GM21737 (cell line): ENCODE measurements around the gene RNASE11.
"Not testable (repeated sequence)": the region's sequence is repeated elsewhere in the genome, so short reads cannot be mapped to it uniquely, and the experiment has no call there.

Experiments used
- ATAC-seq: cut with Tn5 transposase; IDR thresholded peaks from one replicate; pipeline ENCODE4 v1.9.1; 2021; ENCODE audit warnings: mild to moderate bottlenecking, moderate library complexity; ENCODE audit not compliant: unreplicated experiment

Gene RNASE11

DNA sequence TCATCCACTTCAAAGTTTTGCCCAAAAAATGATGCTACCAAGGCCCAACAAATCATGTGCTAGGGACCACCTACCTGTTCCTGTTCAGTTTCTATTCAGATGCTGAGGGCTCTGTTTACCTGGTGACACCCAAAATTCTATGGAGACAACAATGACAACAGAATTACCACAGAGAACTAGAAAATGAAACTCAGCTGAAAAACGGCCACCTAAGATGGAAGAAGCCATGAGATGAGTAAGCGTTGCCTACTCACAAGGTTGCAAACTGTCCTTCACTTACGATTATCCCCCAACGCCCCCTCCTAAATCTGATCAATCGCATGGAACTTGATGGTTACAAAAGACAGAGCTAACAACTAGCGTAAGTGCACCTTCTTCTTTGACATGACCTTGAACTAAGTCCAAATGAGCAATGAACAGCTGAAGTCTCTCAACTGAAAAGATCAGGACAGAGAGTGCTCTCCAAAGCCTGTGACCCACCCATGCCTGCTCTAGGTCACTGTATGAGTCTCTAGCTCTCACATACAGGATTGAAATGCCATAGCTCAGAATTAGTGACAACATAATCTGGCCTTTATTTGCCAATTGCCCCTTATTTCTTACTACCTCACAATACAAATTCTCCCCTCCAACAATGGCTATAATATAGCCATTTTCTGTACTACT lies at the start of gene RNASE11:
RNASE11 (minus strand) TSS at position 513 of the 666 bp plus-strand sequence.
- no peak for ATAC-seq

DNA sequence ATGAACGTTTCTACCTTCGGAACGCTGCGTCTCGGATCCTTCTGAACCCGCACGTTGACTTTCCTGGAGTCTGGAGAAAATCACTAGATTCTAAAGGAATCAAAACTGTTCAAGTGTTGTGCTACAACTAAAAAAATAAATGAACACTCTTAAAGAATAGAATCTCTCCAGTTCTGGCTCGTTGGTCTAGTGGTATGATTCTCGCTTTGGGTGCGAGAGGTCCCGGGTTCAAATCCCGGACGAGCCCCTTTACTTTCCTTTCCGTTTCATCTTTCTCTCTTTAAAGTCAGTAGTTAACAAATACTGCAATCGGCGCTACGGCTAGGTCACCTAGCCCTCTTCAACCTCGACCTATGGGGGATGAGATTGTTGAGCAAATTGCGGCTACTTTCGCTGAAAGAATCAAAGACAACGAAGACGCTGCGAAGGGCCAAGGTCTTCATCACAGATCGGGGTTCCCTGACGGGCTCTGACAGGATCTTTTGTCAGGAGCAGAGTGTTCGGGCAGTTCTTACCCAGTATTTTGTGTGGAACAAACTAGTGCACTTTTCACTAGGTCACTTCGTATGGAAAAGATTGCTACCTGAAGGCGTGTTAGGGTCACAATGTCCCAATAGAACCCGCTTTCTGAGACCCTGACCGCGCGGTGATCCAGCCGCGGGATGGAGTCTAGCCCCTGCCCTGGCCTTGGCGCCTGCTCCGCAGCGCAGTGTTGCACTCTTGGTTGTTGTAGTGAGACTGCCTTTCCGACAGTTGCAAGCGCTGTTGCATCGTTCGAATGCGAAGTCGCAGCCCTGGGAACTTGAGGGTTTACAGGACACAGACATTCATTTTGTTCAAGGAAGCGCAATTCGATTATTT lies 45.3 kb upstream of the RNASE11 start:
- no peak for ATAC-seq

DNA sequence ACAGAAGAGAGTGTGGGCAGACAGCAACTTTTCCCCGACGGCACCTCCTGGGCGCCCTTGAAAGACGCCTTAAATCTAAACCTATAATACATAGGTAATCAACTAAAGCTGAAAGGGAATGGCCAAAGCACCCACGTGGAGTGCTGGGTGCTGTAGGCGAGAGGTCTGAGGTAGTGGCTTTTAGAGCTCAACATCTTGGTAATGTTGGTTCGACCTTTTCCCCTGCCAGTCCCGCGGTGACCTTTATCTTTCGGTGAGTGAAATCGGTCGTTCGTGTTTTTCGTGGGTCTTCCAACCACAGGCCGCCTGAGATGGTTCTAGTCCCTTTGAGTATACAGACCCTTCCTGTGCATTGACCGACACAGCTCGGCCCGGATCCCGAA lies 44.6 kb upstream of the RNASE11 start:
- ATAC-seq, result no peak

DNA sequence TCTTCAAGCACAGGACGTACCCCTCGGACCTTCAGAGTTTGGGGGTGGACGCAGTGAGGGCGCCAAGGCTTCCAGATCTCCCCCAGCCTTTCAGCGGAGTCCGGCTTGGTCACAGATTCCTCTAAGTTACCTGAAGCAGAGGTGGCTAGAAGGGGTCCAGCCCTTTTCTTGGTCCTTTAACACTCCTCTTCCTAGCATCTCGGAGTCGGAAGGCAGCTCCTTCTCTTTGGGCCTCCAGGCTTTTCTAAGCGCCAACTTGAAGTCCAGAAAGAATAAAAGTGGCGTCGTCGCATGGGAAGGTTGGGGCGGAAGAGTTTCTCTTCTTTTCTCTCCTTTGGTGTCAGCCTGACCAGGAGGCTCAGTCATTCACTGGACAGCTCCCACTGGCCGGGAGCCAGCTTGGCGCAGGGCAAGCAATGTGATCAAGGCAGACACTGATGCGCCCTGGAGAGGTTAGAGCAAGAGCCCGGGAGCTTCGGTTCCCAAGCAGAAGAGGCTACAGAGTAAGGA lies 44.1 kb upstream of the RNASE11 start:
- no peak for ATAC-seq

DNA sequence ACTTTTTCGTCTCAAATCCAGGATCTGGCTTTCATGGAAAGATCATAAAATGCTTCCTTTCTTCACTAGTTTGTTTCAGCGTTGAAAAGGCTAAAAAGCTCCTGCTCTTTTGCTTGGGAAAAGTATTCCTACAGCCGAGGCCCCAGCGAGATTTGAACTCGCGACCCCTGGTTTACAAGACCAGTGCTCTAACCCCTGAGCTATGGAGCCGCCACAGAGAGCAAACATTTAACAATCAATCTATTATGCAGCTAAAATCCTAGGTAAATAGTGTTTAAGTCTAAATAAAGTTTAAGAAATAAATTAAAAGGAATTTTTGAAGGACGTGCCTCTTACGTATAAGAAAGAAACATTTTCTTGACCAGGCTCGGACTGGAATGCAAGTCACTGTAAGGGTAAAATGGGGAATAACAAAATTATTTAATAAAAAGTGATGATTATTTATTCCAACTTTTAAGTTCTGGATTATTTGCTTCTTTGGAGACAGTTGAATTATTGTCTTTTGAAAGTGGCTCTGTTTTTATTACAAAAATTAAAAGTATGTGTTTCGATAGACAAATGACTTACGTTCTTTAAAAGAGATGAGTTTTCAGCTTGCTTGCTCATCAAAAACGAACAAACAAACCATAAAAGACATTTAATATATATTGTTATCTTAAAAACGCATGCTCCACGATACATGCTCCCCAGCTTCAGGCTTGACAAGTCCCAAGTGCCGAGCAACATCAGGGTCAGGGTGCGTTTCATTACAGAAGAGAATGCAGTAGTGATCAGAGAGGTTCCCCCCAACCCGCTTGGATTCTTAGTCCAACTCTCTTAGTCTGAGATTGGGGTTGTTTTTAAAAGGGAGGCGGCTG lies 43.5 kb upstream of the RNASE11 start:
- no peak for ATAC-seq

DNA sequence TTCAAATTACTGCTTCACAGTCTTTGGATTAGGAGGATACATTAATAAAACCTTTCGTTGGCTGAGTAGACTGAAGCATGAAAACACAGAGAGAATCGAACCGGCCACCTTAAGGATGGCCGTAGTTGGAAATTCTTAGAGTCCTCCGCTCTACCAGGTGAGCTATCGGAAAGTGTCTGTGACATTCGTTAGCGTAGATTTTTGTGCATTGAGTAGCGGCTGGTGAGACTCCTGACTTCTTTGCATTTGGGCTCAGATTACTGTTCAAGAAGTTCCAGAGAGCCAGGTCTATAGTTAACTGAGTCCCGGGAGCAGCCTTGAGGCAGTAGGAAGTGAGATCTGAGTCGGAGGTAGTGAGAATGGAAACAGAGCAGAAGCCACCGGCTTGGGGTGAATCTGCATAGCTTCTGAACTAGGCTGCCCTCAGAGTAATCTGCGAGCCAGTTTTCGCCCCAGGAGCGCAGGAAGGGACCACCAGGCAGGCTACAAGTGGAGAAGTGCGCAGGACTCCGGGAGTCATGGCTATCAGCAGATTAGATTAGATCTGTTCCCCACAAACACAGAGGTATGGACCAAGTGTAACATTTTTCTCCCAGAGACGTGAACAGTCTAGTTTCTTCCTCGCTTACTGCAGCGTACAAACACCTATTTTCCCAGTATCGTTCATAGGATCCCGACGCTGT lies 42.7 kb upstream of the RNASE11 start:
- no peak for ATAC-seq

DNA sequence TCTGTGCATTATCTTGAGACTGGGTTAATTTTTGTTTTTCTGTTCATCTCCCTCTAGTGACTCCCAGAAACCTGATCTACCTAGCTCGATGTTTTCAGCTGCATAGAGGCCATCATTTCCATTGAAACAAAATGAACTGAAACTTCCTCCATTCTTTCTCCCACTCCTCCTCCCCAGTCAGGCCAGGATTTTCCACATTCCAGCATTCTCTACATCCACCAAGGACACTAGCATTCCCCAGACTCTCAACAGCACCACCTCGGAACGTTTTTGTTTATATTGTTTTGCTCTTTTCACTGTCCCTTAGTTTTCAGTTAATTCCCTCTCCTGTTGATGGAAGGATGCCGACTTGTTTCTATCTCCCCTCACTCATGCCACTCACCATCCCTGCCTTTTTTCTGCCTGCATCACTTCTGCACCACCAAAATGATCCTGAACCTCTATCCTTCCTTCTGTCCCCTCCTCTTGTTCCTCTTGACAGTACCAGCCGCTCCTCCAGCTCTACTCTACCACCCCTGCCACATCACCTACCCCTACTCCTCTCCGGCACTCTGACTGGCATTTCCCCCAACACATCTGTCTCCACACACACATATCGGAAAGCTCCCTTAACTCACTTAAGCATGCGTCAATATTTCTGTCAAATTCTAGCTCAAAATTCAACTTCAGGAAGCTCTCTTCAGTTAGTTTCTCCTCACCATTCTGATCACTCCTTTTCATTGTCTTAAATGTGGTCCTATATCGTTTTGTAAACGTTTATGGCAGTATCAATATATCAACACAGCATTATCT lies 40.5 kb upstream of the RNASE11 start:
- ATAC-seq, result no peak

DNA sequence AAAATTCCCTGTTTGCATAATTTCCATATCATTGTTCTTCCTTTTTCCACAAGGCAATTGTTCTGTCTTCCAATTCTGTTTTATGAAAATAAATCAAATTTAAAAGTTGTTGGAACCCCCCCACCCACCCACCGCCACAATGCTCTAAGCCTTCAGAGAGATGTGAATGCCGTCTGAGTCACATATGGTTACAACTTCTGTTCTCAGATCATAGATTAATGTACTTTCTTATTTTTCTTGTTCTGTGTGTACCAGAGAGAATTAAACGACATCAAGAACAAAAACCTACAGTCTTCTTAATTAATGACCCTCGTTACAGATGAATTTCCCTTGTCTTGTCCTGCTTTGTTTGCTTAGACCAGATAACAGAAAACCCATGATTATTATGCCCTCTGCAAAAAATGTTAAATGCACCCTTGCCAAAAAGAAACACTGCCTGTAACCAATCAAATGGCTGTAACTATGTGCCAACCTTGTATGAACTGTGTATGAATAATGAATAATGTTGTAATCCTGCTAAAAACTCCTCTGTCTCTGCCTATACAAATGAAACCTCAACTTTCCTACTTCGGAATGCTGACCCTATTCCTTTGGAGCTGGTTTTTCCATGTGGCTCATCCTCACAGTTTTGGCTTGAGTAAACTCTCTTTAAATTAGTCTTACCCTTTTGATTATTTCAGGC lies 39.7 kb upstream of the RNASE11 start:
- ATAC-seq, result no peak

DNA sequence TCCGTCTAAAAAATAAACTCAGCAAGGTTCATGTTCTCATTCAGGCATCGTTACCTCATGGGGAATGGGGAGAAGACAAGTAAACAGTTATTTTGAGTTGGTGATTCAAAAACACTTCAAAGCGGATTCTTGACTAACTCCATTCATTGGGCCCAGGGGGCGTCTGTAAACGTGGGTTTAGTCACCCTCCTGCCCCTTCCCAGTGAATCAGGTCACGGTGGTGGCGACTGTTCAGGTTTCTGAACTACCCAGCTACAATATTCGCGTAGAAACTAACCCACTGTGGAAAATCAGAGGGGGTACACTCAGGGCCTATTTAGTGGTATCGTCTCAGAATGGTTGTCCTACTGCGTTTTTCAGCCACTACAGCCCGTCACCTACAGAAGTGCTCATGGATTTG lies 38.5 kb upstream of the RNASE11 start:
- ATAC-seq, result no peak

DNA sequence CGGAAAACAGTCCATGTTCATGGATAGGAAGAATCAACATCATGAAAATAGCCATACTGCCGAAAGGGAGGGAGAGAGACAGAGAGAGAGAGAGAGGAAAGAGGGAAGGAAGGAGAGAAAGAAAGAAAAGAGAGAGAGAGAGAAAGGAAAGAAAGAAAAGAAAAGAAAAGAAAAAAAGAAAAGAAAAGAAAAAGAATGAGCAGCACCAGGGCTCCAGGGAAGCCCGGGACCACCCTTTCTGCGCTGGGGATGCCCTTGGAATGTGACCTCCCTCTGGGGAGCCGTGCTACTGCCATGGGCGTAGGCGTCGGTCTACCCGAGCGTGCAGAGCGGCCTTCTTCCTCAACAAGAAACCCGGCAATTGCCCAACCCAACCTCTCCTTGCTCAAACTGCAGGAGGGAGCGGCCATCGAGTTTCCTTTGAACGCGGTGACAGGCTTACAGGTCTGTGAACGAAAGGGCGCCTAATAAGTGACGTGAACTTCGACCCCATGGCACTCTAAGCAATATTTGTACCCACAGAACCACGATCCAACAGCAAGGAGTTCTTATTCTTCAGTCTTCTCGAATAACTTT lies 36.8 kb upstream of the RNASE11 start:
- no peak for ATAC-seq

DNA sequence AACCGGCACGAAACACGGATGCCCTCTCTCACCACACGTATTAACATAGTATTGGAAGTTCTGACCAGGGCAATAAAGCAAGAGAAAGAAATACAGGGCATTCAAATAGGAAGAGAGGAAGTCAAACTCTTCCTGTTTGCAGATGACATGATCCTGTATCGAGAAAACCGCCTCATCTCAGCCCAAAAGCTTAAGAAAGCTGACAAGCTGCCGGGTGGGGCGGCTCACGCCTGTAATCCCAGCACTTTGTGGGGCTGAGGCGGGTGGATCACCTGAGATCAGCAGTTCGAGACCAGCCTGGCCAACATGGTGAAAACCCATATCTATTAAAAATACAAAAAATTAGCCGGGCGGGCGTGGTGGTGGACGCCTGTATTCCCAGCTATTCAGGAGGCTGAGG lies 36.0 kb upstream of the RNASE11 start:
- ATAC-seq, result no peak

DNA sequence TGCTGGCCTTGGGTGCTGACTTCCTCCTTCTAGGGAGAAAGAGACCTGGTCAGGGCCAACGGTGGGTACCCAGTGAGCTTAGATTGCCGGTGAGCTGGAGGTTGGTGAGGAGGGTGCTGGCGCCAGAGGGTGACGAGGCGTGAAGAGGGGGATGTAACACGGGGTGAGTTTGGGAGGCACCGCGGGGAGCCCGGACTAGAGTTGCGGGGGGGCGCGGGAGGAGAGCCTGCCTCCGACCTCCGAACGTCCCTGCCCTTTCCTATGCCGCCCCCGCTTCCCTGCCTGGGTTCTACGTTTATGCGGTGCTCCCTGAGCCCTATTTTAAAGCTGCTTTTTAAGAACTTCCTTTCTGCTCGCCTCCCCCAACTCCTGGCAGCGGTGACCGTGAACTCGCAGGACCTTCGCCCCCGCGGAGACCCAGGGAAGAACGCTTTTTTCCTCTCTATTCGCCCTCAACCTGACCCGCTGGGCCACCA lies 35.1 kb upstream of the RNASE11 start:
- ATAC-seq, result no peak

DNA sequence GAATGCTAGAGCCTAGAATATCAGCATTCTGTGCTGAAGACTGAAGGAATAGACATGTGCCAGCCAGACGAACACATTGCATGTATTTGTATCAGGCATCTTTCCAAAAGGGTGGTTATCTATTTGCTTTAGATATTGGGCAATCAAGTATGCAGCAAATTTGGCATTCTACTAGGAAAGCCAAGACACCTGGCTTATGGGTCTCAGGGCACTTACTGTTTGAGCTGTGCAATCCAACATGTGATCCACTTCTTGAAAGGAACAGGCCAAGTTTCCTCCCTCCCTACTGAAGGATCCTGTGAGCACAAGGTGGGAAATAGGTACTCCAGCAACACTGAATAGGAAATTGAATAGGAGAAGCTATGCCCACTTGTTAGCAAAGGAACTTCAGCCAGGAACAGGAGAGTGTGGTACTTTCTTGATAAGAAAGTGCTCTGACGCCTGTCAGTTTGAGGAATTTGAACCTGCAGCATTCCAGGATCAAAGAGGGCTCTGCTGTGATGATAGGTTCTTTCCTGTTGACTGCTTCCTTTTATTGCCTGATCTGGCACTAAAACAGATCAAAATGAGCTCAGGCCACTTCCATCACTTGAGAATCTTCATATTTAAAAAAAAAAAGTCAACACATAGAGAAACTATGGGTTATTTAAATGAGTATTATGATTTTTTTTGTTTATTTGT lies 33.1 kb upstream of the RNASE11 start:
- no peak for ATAC-seq

DNA sequence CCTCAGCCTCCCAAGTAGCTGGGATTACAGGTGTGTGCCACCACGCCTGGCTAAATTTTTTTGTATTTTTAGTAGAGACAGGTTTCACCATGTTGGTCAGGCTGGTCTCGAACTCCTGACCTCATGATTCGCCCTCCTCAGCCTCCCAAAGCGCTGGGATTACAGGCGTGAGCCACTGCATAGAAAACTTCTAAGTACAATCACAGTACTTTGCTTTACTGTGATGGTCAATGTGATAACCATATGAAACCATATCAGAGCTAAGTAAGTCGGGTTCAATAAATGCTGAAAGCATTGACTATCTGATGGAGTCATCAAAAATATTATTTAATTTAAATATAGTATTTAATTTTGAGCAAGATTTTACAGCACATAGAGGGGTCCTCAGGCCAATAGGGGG lies 31.9 kb upstream of the RNASE11 start:
- ATAC-seq, result not testable (repeated sequence)

DNA sequence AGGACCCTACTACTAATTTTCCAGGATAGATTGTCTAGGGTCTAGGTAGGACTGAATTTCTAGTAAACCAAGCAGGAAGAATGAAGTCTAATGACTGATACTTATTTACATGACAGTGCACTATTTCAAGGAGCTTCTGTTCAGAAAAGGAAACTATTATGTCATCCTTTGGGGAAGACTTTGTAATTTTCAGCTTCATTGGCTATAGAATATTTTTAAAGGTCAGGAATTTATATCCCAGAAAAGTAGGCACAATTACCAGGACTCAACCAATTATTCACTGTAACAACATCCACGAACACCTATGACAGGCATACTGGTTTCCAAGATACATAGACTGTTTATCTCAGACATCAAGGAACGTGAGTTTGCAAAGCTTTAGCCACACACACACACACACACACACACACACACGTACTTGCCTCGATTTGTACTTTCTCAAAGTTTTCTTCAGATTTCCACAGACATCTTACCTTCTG lies 30.5 kb upstream of the RNASE11 start:
- ATAC-seq, result no peak

DNA sequence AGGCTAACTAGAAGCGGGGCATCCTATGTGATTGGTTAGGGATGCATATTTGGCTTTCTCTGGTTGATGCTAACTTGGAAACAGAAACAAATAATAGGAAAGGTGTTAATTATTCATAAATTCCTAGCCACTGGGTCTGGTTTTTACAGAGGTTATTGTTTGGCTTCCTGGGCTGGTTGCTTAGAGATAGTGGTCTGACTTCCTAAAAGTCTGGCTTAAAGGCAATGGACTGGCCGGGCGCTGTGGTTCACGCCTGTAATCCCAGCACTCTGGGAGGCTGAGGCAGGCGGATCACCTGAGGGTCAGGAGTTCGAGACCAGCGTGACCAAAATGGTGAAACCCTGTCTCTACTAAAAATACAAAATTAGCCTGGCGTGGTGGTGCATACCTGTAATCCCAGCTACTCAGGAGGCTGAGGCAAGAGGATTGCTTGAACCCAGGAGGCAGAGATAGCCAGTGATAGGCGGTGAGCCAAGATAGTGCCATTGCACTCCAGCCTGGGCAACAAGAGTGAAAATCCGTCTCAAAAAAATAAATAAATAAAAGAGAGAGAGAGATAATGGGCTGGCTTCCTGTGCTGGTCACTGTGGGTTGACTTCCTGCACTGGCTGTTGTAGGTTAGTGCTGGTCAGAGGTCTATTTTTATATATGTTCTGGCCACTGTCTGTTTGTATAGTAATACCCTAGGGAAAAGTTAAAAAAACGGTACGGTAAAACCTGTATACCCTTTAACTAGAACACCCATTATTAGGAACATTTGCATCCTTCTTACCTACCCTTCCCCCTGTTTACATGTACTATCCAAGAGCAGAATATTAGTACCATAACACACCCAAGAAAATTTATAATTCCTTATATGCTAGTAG lies 29.6 kb upstream of the RNASE11 start:
- no peak for ATAC-seq

DNA sequence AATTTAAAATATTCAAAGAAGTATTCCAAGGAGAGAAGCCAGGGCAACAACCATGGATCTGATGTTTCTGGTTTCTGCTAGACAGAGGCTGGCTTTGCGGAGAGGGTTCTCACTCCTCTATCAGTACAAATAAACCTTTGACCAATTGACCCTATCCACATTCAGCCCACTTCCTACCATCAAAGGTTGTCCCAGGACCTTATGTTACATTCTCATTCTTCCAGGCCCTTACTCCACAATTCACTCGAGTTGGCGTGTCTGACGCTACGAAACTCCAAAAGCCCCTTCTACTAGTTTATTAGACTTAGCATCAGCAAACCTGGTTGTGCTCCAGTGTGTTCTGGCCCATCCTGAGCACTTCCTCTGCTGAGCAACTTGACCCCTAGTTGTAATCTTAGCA lies 28.2 kb upstream of the RNASE11 start:
- no peak for ATAC-seq
